GM19395 (cell line): ENCODE results near the gene ZFAND2A.
A peak's percentile ranks its signal among the peaks of the same experiment; 100 is the strongest.
"Not testable (repeated sequence)": the region's sequence is repeated elsewhere in the genome, so short reads cannot be mapped to it uniquely, and the experiment has no call there.

ENCODE experiments used
- ATAC-seq: cut with Tn5 transposase; IDR thresholded peaks from one replicate; pipeline ENCODE4 v1.9.1; 2021; ENCODE audit warnings: mild to moderate bottlenecking, moderate library complexity; ENCODE audit not compliant: unreplicated experiment

Gene ZFAND2A

DNA sequence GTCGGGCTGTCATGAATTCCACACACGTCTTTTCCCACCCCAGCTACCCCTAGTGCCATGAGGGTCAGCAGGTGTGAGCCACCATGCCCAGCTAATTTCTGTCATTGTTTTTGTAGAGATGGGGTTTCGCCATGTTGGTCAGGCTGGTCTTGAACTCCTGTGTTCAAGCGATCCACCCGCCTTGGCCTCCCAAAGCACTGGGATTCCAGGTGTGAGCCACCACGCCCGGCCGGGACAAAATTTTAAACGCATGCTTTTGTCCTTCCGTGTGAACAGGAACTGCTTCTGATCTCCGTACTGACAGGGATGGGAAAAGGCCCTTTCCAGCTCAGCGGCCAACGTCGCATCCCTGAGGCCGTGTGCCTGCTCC is 15.6 kb upstream of the ZFAND2A start:
- no peak for ATAC-seq

DNA sequence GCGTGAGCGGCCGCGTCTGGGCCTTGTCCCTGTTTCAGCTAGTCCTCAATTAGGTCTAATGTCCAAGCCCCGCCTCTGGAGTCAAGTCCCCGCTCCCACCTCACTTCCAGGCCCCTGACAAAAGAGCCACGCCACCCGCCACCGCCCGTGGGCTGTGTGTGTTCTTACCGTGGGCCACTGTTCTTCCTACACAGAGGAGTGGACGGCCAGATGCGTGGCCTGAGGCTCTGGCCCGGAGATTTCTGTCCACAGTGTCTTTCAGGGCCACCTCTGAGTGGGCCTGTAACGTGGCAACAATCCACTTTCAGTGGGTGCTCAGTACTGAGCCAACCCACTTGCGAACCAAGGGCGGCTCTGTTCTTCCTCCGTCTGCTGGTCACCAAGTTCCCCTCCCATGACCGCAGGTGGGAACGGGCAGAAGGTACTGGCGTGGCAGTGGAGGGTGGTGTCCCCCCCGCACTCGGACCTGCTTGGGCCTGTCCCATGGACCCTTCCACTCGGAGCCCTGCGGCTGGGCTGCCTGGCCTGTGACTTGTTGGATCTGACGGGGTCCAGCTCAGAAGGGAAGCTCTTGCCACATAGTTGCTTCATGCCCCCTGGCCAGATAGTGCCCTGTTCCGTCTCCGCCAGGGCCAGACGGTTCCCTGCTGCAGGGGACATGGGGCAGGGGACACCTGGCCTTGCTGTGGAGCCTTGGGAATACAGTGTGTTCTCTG is 15.0 kb upstream of the ZFAND2A start:
- no peak for ATAC-seq

DNA sequence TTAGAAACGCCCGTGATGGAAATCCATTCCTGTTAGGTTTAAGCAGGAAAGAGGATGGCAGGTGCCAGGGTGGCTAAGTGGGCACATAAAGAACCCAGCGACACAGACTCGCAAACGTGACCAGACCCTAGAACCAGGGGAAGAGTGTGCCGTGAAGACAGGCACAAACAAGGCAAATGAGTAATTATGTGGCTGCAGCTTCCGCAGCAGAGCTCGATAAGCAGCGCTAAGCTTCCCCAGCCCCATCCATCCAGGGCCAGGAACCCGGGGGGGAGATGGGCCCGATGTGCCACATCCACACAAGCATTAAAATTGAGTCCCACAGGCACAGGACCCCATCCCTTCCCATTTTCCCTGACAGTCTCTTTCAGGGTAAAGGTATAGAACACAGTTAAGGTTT is 14.0 kb upstream of the ZFAND2A start:
- ATAC-seq = no peak

DNA sequence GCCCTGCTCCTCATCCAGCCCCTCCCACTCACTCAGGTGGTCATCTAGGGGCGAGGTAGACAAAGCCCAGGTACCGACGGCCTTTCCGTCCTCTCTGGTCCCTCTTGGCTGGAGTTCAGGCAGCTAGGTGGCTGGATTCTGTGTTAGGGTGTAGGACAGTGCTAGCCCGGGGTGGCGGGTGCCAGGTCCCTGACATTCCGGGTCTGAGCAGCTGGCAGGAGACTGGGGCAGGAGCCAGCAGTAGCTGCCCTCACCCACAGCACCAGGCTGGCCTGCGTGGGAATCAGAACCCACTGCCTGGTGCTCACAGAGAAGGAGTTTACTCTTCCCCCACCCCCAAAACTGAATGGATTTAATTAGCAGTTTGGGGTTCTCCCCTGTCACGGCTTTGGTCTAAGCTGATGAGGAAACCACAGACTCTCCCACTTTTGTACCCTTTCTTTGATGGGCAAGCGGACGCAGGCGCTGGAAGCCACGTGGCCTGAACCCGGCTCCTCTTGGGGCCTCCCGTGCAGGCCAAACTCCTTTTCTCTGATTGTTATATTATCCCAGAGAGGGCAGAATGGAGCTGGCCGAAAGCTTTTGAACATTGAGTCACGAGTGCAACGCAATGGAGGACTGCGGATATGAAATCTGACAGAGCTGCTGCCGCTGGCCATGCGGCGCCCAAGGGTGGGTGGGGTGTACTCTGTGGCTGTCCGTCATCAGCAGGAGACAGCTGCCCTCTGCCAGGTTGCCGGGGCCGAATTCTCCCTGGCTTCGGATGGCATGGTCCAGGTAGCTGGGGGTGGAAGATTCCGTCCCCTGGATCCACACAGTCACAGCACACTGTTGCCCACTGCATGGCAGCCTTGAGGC is 12.9 kb upstream of the ZFAND2A start:
- no peak for ATAC-seq

DNA sequence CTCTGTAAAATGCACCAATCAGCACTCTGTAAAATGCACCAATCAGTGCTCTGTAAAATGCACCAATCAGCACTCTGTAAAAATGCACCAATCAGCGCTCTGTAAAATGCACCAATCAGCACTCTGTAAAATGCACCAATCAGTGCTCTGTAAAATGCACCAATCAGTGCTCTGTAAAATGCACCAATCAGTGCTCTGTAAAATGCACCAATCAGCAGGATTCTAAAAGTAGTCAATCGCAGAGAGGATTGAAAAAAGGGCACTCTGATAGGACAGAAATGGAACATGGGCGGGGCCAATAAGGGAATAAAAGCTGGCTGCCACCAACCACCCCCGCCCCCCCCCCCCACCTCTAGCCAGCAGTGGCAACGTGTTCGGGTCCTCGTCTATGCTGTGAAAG is 11.5 kb upstream of the ZFAND2A start:
- ATAC-seq = not testable (repeated sequence)

DNA sequence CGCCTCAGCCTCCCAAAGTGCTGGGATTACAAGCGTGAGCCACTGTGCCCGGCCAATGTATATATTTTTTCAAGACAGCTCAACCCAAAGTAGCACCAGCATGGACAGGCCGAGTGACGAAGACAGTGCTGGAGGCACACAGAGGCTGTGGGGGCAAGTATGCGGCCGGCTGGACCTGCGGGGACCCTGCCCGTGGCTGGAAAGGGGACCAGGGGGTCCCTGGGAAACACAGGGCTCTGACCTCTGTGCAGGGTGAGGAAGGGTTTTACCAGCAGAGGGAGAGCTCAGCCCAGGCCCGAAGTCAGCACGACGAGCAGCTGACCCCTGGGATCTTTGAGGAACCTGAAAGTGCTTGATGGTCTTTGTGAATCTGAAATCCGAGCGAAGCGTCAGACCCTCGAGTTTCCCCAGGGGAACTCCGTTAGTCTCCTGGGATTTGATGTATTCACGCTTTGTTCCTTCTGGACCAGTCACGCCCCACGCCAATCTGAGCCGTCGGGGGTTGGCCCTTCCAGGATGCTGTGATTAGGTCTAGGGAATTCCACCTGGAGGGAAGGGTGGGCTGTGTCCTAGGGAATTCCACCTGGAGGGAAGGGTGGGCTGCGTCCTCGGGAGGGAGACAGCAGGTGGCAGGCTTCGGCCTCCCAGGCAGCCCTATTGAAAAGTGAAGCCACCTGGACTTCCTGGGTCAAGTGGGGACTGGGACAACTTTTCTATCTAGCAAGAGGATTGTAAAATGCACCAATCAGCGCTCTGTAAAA is 10.9 kb upstream of the ZFAND2A start:
- no peak for ATAC-seq

DNA sequence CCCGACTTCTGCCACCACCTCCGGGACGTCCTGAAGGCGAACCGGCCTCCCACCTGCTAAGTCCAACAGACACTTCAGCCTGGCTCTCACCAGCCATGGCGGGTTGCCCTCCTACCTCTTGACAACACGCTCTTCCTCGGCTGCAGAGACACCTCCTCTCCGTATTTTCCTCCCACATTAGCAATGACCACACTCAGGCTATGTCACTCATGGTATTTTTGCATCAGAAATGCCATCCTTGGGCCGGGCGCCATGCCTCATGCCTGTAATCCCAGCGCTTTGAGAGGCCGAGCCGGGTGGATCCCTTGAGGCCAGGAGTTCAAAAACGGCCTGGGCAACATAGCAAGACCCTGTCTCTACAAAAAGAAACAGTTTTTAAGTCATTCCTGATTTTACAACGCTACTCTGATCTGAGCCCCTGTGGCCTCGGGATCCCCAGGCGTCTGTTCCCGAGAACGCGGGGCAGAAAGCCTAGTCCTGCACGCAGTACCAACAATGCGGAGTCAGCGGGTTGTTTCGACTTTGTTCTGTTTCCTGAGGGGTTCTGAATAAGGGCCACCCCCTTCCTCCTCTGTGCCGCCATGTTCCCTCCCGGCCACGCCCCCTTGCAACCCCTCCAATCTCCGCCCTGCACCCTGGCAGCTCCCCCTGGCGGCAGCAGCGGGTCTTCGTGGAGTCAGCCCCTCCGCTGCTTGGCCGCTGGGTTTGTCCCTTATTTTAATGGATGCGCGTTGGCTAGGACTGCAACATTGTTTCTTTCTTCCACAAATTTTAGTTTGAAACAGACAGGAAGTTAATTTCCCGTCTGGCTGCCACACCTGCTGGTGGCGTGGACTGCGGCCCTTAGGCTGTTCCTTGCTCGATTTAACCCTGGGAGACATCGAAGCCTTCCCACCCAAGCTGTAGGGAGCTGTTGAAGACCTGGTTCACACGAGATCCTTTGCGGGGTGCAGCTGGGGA is 9.7 kb upstream of the ZFAND2A start:
- peak; percentile 89 for ATAC-seq

DNA sequence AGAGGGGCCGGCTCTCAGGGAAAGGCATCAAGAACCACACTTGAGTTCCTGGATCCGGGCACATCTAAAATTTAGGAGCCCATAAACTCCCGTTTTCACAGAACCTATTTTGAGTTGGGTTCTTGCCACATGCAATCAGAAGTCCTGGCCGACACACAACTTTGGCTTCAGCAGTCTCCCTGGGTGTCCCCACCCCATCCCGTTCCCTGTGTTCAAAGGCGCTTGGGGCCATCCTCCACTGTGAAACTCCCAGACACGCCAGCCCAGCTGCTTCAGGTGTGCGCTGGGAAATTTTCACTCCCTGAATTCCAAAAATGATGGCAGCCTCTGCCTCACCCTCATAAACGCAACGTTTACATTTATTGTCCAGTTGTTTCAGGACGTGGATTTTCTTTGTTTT is 8.4 kb upstream of the ZFAND2A start:
- ATAC-seq = no peak

DNA sequence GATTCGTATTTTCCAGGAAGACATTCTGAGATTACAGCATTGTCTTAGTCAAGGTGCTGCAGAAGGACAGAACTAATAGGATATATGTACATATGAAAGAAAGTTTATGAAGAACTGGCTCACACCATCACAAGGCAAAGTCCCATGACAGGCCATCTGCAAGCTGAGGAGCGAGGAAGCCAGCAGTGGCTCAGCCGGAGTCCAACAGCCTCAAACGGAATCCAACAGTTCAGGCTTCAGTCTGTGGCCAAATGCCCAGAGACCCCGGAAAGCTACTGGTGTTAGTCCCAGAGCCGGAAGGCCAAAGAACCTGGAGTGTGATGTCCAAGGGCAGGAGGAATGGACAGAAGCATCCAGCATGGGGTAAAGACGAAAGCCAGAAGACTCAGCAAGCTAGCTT is 4.4 kb upstream of the ZFAND2A start:
- ATAC-seq = no peak

DNA sequence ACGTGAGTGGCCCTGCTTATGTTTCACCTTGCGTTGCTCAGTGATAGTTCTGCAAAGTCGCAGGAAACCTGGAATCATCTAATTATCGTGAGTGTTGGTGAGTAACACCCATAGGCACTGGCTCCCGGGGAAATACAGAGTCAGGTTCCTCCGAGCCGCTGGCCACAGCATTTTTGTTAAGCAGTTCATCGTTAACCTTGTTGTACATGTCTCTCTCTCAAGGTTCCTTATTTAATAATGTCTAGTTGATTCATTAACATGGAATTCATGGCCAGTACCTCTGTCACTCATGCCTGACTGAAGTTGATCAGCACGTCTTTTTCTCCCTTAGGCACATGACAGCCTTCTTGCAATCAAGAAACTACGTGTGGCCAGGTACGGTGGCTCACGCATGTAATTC is 3.1 kb upstream of the ZFAND2A start:
- no peak for ATAC-seq

DNA sequence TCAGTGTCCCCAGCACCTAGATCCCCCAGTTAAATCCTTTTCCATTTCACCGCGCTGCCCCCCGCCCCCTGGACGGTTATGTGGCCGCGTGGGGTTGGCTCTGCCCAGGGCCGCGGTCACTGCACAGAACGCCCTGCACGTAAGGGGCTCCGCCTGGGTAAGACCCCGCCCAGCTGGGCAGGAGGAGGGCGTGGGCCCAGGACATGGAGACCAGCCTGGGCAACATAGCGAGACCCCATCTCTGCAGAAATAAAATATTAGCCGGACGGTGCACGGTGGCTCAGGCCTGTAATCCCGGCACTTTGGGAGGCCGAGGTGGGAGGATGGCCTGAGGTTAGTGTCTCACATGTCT is 650 bp upstream of the ZFAND2A start:
- ATAC-seq = peak; percentile 23

DNA sequence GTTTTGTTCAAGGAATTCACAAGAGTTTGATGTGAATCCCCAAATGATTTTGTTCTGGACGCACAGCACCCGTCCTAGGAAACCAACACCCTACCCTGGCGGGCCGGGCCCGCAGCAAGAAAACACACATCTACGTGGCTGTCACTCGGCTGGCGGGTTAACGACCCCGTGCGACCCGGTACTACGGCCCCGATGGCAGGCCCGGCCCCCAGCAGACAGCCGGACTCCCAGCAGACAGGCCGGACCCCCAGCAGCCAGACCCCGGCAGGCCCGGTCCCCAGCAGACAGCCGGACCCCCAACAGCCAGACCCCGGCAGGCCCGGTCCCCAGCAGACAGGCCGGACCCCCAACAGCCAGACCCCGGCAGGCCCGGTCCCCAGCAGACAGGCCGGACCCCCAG is 765 bp downstream of the ZFAND2A start:
- not testable (repeated sequence) for ATAC-seq

DNA sequence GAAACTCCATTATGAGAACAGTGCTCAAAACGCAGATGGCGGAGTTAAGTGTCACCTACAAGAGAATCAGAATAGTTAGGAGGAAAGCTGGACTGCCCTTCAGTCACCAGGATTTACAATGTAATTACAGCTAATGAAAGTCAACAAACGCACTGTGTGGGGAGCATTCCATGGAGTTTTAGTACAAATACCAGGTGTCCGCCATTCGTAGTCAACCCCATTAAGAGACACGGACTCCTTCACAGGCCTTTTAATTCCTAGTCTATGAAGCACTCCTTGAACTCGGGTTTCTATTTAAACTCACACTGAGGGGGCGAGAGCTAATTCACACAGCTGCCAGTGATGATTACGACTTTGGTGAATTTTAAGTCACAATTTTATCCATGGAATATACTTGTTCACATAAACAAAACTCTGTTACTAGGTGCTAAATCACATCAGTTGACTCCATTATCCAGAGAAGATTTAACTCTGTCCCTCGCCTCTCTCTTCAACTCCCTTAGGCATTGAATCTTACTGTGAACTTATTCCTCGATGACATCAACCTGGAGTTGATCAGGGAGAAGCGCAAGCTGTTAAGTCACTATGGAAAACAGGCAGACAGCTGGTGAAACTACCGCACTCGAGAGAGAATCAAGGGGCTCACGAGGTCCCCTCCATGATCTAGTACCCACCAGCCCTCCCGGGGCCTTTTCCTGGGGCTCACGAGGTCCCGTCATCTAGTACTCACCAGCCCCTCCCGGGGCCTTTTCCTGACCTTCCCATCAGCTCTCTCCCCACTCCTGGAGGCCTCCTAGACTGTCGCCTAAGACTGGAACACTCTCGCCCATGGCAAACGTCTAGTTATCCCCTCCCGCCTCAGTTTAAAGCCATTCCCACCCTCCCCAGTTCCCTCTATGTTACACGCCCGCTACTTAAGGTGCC is 1.5 kb downstream of the ZFAND2A start:
- no peak for ATAC-seq

DNA sequence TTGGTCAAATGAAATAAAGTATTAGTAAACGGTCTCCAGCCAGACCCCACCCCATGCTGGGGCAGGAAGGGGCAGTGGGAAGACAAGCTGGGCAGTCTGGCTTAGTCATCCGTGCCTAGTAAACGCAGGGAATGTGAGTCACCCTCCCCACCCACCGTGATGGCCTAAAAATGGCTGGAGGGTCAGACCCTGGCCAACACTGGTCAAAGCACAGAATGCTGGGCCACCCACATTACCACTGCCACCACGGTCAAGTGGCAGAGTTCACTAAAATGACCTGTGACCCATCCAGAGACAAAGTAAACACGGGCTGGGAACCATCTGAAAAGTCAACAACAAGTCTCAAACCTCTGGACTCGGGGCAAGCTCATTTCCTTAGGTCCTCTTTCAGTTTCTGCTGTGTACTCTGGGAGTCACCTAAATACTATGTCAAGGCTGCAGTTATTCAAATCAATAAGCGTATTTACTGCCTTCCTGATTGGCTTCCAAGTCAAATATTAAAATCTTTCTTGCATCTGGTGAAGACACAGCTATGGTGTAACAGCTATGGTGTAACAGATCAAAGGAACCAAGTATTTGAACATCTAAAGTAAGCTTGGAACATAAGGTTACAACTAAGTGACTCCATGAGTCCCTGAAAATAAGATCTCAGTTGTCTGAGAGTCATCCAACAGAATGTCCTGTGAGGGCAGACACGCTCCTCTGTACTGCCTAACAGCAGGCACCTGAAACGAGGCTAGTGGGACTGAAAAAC is 3.0 kb downstream of the ZFAND2A start:
- ATAC-seq = no peak

DNA sequence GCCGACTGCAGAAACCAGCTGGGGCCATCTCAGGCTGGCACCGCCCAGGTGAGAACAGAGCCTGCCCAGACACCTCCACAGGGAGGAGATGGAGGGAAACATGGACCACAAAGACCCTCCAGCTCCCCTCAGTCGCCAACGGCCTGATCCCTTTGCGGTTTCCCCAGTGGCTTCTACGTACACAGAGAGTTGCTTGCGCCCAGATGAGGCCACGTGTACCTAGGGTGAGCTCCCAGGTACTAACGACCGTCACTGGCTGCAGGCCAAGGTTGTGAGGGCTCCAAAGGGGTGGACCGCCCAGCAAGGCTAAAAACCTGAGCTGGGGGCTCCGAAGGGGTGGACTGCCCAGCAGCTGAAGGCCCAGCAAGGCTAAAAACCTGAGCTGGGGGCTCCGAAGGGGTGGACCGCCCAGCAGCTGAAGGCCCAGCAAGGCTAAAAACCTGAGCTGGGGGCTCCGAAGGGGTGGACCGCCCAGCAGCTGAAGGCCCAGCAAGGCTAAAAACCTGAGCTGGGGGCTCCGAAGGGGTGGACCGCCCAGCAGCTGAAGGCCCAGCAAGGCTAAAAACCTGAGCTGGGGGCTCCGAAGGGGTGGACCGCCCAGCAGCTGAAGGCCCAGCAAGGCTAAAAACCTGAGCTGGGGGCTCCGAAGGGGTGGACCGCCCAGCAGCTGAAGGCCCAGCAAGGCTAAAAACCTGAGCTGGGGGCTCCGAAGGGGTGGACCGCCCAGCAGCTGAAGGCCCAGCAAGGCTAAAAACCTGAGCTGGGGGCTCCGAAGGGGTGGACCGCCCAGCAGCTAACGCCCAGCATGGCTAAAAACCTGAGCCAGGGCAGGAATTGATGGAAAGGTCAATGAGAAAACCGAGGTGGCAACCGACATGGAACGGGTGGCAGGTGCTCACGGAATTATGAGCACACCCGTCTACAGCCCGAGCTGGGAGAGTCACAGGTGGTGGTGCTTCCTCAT is 3.9 kb downstream of the ZFAND2A start:
- not testable (repeated sequence) for ATAC-seq

DNA sequence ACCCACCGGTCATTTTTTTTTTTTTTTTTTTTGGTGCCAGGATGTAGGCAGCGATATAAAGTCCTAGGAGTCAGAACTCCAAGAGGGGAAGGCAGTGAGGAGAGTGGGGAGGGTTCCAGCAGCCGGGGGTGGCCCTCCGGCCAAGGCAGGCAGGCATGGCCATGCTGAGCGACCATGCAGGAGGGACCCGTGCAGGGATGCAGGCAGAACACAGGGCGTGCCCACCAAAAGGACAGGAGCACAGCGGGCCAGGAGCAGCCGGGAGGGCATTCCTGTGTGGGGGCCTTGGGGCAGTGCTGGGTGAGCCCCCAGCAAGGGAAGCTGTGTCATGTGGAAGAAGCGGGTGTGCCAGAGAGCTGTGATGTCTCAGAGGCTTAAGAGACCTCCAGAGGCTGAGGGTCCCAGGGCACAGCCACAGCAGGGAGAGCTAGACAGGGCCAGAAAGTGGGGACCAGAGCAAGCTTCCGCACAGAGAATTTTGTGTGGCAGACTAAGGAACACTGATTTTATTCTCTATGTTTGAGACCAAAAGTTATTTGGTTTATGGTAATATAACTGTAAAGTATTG is 5.7 kb downstream of the ZFAND2A start:
- ATAC-seq = no peak

DNA sequence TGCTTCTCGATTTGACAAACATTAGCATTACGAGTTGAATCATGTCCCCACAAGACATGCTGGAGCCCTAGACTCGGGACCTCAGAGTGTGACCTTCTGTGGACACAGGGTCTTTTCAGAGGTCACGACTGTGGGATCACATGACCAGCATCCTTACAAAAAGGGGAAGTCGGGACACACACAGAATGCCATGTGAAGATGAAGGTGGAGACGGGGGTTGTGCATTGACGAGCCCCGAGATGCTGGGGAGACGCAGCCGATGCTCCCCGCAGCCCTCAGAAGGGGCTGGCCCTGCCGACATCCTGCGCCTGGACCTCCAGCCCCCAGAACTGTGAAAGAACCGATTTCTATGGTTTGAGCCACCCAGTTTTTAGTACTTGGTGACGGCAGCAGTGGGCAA is 7.5 kb downstream of the ZFAND2A start:
- ATAC-seq = no peak
